Measurements from ENCODE around the gene SYT8. TPM values are rescaled to one million over a fixed set of nuclear protein-coding genes. Genes with fewer than 3 reads are reported as not detected.

Gene SYT8
- total RNA-seq, 4 donors from 2014 or later = not detected

DNA sequence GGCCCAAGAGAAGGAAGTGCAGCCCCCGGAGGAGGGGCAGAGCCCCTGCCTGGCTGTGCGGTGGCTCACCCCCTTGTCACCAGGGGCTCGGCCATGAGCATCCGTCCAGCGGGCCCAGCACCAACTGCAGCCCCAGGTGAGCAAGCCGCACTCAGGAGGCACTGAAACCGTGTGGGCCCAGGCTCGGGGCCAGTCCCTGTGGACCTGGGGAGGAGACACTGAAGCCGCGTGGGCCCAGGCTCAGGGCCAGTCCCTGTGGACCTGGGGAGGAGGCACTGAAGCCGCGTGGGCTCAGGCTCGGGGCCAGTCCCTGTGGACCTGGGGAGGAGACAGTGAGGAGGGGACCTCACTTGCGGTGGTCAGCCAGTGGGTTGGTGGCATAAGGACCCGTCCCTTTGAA is 32.0 kb downstream of the SYT8 start:
- Histone ChIP-seq H3K4me3 (replicated peaks in 1 of 3) (no peak overlapping the region), H3K27ac (no peak overlapping the region), H3K27me3 (no peaks in the 10 kb centered on the region), H3K36me3 (no peaks in the 10 kb centered on the region), H3K4me1 (peaks cover 15 to 29% of the 10 kb centered on the region in 2 donors), H3K9me3 (no peaks in the 10 kb centered on the region)
- no peak for TF ChIP-seq POLR2A (IDR thresholded peaks at IDR 0.05)
- TF ChIP-seq, protein P1, sequence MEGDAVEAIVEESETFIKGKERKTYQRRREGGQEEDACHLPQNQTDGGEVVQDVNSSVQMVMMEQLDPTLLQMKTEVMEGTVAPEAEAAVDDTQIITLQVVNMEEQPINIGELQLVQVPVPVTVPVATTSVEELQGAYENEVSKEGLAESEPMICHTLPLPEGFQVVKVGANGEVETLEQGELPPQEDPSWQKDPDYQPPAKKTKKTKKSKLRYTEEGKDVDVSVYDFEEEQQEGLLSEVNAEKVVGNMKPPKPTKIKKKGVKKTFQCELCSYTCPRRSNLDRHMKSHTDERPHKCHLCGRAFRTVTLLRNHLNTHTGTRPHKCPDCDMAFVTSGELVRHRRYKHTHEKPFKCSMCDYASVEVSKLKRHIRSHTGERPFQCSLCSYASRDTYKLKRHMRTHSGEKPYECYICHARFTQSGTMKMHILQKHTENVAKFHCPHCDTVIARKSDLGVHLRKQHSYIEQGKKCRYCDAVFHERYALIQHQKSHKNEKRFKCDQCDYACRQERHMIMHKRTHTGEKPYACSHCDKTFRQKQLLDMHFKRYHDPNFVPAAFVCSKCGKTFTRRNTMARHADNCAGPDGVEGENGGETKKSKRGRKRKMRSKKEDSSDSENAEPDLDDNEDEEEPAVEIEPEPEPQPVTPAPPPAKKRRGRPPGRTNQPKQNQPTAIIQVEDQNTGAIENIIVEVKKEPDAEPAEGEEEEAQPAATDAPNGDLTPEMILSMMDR (IDR thresholded peaks at IDR 0.05) = no peak
- intact Hi-C loops (cut with DNase I) = no loop called here
- DNase-seq = no peak
- 58 to 76% methylated on average over 2 to 3 of the region's 15 CpGs for WGBS, 2 donors

- H3K4me1 ChIP-seq = peaks cover 15 to 29% of the 10 kb centered on the region in 2 donors
- no peak overlapping the region for H3K4me3 ChIP-seq (replicated peaks in 1 of 3)
- 83 to 90% methylated on average over 4 to 7 of the region's 8 CpGs for WGBS, 2 donors
Observed at GRCh38 chr11:1867381-1867780, 32.6 kb downstream of the SYT8 start.

DNA sequence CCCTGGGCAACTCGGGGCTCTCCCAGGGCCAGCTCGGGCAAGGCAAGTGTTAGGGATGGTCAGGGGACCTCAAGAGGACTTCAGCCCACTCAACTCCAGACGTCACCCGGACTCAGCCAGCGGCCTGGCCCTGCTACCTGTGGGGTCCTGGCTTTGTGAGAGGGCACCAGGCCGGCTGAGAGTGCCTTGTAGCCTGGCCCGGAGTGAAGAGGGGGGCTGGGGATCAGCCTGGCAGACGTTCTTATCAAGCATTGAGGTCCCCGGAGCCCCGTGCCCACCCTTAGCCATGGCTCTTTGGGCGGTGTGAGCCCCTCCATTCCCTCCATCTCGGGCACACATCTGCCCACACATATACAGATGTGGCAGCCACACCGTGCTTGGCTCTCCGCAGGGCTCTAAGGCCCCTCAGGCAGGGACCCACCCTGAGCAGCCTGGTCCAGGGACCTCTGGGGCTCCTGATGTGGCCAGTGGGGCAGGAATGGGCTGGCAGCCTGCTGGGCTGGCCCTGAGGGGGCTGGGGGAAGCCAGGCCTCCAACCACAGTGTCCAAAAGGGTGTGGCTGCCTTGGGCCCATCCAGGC is 33.4 kb downstream of the SYT8 start:
- no peak overlapping the region for H3K4me3 ChIP-seq (replicated peaks in 1 of 3)
- H3K27ac ChIP-seq = peak overlapping the region in 1 of 3 donors; percentile 3

More at GRCh38 chr11:1867381-1867780, 32.6 kb downstream of the SYT8 start:
- no peak for DNase-seq
- H3K9me3 ChIP-seq = no peaks in the 10 kb centered on the region
- no peaks in the 10 kb centered on the region for H3K27me3 ChIP-seq
- no peaks in the 10 kb centered on the region for H3K36me3 ChIP-seq
- intact Hi-C loops (cut with DNase I) = no loop called here
- TF ChIP-seq POLR2A (IDR thresholded peaks at IDR 0.05) = no peak
- TF ChIP-seq, protein P1 (IDR thresholded peaks at IDR 0.05) = no peak
- no peak overlapping the region for H3K27ac ChIP-seq

DNA sequence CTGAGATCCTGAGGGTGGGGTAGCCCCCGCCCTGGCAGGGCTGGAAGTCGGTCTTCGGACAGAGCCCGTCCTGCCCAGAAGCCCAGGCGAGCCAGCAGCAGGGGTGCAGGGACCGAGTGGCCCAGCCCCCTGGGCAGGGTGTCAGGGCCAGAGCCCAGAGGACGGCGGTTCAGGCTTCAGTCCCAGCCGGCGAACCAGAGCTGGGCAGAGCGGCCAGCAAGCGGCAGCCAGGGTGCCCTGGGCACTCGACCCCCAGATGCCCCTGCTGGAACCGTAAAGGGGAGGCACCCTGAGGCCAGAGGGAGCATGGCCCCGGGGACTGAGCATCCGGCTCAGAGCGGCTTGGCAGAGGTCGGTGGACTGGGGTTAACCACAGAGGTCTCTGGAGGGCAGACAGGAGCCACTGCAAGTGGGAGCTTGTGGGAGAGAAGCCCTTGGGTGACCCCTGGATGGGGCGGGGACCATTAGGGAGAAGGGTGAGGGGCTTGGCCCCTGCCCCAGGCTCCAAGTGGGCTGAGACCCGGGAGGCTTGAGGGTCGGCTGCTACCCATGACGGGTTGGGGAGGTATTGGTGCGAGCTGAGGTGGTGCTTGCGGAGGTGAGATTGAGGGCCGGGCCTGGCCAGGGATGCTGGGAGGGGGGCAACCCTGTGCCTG is 34.0 kb downstream of the SYT8 start:
- Histone ChIP-seq H3K4me1 (peaks cover 8 to 18% of the 10 kb centered on the region in 2 donors), H3K4me3 (replicated peaks in 1 of 3) (no peak overlapping the region), H3K27ac (peak overlapping the region in 1 of 3 donors; percentile 3), H3K36me3 (no peaks in the 10 kb centered on the region), H3K27me3 (no peaks in the 10 kb centered on the region), H3K9me3 (no peaks in the 10 kb centered on the region)
- no peak for DNase-seq
- intact Hi-C loops (cut with DNase I) = no loop called here
- WGBS, 2 donors = 73 to 82% methylated on average over 12 to 23 of the region's 25 CpGs
- TF ChIP-seq, protein P1 (IDR thresholded peaks at IDR 0.05) = no peak
- TF ChIP-seq POLR2A (IDR thresholded peaks at IDR 0.05) = no peak

More for the DNA sequence above, 33.4 kb downstream of the SYT8 start:
- no peaks in the 10 kb centered on the region for H3K27me3 ChIP-seq
- peaks cover 14 to 24% of the 10 kb centered on the region in 2 donors for H3K4me1 ChIP-seq
- H3K9me3 ChIP-seq = no peaks in the 10 kb centered on the region
- TF ChIP-seq POLR2A (IDR thresholded peaks at IDR 0.05) = no peak
- TF ChIP-seq, protein P1 (IDR thresholded peaks at IDR 0.05) = no peak
- 91 to 100% methylated on average over 4 to 5 of the region's 14 CpGs for WGBS, 2 donors
- intact Hi-C loops (cut with DNase I) = no loop called here
- H3K36me3 ChIP-seq = no peaks in the 10 kb centered on the region
- no peak for DNase-seq
